B cell (primary cell): ENCODE measurements around the gene SLC1A2.

Source experiments
- EZH2 ChIP-seq: IDR thresholded peaks from 2 replicates; pipeline ENCODE4 v1.6.1; 2012; ENCODE audit warnings: borderline replicate concordance, low read depth, mild to moderate bottlenecking, moderate library complexity, low read length; ENCODE audit not compliant: insufficient read depth, poor library complexity, severe bottlenecking
- TF ChIP-seq, protein P1 (sequence below): fragments of 200-600 bp; IDR thresholded peaks from one replicate; pipeline ENCODE4 v1.8.0; 2022; ENCODE audit warnings: antibody characterized with exemption, mild to moderate bottlenecking

DNA sequence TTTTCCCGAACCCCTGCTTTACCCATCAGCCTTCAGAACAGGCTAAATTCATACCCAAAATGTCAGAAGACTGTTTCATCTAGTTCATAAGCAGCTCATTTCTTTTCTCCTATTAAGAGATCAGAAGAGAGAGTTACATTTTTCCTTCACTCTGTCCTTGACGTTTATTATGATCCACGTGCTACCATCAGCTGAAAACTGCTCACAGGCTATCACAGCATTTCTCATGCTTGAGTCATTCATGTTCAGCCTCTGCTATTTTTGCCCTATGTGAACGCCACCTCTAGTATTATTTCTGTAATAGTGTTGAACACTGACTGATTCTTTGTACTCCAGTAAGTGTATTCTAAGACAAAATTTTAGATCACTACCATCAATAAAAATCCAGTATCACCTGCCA lies 51.9 kb downstream of the SLC1A2 start:
- TF ChIP-seq, protein P1, sequence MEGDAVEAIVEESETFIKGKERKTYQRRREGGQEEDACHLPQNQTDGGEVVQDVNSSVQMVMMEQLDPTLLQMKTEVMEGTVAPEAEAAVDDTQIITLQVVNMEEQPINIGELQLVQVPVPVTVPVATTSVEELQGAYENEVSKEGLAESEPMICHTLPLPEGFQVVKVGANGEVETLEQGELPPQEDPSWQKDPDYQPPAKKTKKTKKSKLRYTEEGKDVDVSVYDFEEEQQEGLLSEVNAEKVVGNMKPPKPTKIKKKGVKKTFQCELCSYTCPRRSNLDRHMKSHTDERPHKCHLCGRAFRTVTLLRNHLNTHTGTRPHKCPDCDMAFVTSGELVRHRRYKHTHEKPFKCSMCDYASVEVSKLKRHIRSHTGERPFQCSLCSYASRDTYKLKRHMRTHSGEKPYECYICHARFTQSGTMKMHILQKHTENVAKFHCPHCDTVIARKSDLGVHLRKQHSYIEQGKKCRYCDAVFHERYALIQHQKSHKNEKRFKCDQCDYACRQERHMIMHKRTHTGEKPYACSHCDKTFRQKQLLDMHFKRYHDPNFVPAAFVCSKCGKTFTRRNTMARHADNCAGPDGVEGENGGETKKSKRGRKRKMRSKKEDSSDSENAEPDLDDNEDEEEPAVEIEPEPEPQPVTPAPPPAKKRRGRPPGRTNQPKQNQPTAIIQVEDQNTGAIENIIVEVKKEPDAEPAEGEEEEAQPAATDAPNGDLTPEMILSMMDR, result no peak
- TF ChIP-seq EZH2, result no peak
